ENCODE results near the gene MS4A10. TPM values are rescaled to one million over a fixed set of nuclear protein-coding genes. Genes with fewer than 3 reads are reported as not detected.

Gene MS4A10
- total RNA-seq, 1 experiment from 2014 or later: not detected

DNA sequence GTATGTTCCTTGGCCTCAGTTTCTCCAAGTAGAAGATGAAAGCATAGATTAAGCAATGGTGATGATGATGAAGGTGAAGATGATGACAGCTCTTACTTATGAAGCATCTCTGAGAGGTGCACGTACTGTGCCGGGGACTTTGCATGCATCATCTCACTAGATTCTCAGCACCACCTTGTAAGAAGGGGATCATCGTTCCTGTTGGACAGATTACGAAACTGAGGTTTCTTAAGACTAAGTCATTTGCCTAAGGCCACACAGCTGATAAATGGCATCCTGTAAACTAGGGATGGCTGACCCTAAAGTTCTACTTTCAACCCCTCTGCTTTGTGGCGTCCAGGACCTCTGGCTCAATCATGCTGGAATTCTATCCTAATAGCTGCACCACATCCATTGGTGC is 19.8 kb upstream of the MS4A10 start:
- DNase-seq (ENCODE audit: low spot score): no peak

DNA sequence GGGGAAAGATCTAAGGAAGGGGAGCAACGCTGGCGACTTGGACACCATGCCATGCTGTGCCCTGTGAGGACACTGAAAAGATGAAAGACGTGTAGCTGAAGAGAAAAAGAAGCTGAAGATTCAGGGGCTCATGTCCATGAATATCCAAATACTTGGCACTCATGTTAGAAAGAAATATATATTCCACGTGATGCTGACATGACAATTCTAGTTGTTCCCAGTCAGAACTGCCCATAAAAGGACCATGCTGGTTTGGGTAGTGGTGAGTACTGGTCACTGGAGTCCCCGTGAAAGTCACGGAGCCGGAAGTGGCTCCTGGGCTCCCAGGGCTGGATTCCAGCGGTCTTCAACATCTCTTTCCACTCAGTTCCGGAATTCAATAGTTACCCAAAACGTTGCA is 18.6 kb upstream of the MS4A10 start:
- DNase-seq (ENCODE audit: low spot score): no peak

DNA sequence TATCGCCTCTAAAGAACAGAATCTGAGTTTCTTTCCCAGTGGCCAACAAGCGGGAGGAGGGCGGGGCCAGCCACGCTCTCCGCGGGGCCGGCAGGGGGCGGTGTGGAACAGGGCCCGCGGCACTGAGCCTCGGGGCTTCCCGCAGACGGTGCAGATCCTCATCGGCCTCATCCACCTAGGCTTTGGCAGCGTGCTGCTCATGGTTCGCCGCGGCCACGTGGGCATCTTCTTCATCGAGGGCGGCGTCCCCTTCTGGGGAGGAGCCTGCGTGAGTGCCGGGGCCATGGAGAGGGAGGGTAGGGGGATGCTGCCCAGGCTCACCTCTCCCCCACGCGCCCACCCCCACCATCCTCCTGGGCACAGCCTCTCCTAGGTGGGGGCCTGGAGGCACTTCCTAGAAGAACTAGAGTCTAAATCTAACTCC is 17.7 kb upstream of the MS4A10 start:
- no peak for DNase-seq (ENCODE audit: low spot score)

DNA sequence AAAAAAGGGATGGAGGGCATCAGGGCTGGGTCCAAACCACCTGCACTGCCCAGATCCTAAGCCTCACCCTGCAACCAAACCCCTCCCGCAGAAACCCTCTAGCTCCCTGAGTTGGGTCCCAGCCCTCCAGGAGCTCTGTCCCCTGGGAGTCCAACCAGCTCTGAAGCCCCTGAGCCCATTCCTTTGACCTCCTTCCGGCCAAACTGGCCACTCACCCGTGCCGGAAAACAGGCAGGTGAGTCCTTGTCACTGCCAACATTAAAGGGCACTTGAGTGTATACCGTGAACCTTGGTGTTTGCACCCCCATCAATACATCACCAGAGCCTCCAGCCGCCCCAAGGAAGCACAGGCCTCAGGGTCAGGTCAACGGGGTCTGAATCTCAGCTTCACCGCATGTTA is 16.9 kb upstream of the MS4A10 start:
- no peak for DNase-seq (ENCODE audit: low spot score)

DNA sequence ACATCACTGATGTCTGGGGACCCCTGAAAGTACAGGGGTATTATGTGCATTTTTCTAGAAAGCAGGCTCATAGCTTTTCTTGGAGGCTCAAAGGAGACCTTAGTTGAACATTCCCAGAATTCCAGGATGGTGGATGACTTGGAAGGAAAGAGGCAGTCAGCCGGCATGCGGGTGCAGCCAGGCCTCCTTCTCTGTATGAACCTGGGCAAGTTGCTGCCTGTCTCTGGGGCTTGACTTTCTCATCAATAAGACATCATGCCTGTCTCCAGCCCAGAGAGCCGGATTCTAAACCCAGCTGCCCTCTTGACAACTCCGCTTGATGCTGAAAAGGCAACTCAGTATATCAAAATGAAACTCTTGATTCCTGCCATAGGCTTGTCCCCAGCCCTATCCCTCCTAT is 15.9 kb upstream of the MS4A10 start:
- DNase-seq (ENCODE audit: low spot score): no peak

DNA sequence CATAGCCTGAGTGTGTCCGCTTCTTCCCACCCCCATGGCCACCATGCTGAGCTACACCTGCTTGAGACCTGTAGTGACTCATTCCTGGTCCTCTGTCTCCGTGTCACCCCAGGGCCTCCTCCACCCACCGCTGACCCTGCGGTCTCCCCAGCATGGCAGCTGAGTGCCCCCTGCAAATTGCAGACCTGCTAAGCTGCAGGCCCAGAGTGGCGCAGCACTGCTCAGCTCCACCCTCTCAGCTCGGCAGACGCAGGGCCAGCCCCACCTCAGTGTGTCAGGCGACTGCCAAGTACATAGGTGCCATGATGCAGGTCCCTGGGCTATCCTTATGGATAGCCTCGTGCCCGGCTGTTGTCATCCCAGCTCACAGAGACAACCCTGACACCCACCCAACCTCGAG is 15.3 kb upstream of the MS4A10 start:
- no peak for DNase-seq (ENCODE audit: low spot score)

DNA sequence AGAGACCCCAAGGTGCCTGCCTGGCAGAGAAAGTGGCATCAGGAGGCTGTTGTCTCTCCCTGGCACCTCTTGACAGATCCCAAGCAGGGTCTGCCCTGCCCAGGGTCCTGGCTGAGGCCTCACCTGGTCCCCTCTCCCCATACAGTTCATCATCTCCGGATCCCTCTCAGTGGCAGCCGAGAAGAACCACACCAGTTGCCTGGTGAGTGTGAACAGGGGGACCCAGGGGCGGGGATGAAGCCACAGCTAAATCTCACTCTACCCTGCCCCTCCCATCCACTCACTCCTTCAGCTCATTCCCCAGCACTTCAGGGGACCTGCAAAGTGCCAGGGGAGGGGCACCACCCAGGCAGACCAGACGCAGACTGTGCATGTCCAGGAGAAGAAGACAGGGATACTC is 14.0 kb upstream of the MS4A10 start:
- no peak for DNase-seq (ENCODE audit: low spot score)

DNA sequence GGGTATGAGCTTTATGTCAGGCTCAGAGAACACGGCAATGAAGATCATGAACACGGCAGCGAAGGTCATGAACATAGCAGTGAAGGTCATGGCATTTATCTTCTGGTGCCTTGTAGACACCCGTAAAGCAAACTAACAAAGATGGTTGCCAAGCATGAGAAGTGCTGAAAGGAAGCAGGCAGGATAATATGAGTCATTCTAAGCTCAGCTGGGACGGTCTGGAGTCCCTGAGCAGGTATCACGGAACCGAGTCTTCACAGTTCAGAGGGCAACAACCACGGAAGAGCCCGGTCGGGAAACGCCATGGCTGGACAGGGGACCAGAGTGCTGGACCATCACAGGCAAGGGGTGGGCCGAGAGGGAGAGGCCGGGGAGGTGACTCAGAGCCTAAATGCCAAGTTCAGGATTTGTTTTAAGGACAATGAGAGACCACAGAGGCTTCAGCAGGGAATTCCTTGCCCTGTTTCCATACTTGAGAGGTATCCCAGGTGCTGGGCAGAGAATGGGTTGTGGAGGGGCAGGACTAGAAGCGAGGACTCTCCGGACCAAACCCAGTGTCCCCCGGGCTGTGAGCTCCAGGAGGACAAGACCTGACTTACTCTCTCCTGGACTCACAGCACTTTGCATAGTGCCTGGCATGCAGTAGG is 13.1 kb upstream of the MS4A10 start:
- DNase-seq (ENCODE audit: low spot score): no peak

DNA sequence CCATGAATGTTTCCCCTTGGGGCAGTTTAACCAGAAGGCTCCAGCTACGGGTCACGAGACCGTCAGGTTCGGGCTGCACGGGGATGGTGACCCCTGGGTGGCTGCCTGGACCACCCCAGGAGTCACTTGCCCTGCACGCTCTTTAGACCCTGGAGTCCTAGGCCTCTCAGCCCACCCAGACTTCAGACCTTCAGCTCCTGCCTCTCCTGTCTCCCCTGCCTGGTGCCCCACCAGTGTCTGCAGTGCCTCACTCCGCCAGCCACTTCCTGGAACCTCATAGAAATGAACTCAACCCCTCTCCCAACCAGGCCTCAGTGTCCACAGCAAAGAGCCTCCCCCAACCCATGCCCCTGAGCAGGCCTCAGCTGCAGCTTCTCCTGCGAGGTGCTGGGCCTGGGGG is 12.5 kb upstream of the MS4A10 start:
- DNase-seq (ENCODE audit: low spot score): no peak

DNA sequence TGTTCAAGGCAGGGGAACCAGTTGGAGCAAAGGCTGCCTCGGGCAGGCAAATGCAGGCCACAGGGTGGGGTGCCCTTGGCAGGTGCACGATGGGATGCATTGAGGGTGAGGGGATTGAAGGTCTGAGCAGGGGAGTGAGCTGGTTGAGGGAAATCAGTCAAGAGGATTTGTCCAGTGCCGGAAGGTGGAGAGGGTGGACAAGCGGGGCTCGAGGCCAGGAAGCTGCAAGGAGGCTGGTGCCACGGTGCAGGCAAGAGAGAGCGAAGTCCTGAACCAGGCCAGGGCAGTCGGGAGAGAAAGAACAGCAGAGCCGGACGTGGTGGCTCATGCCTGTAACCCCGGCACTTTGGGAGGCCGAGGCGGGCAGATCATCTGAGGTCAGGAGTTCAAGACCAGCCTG is 10.4 kb upstream of the MS4A10 start:
- no peak for DNase-seq (ENCODE audit: low spot score)

DNA sequence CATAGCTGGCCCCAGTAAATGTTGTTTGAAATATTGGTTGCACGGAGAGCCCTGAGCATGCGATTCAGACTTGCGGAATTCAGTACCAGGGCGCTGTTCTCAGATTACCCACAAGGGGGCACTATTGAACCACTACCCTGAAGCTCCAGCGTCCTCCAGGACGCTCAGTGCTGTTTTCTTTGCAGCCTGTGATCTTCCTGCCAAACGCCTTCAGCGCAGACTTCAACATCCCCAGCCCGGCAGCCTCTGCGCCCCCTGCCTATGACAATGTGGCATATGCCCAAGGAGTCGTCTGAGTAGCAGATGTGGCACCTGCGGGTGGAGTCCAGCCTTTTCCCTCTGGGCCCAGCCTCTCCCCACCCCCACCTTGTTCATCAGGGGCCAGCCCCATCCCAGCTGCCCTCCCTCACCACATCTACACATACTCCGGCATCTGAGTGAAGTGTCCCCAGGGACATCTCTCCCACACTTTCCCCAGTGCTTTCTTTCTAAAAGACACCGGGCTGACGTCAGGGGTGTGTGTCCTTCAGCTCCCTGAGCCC is 9.6 kb upstream of the MS4A10 start:
- peak; percentile 93 for DNase-seq (ENCODE audit: low spot score)

DNA sequence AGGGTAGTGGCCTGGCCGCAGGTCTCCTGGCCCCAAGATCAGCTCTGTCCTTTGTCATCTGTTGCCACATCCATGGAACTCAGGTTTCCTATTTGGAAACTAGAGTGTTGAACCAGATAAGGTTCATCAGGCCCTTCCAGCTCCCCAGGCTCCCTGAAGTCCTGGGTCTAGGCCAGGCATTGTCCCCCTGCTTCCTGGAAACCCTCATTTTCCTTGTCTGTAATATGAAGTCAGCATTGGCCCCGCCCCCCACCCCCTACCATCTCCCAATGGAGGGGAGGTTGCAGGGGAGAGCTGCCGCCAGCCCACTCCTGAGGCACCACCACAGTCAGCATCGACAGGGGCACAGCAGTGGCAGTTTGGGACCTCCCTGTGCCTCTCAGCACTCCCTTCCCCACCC is 9.0 kb upstream of the MS4A10 start:
- no peak for DNase-seq (ENCODE audit: low spot score)

DNA sequence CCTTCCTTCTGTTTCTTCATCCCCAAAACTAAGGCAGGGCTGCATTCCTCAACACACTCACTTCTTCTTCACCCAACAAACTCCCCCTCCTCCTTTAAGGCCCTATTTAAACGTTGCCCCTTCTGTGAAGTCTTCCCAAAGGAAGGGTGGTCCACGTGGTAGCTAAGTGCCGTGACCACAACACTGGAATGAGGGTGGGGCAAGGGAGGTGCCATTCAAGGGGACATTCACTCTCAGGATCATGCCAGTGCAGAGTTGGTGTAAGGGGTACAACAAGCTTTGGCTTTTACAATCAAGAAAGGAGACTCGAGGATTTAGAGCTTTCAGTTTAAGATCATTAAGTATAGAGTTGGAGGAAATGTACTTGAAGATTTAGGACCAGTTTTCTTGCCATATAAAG is 8.0 kb upstream of the MS4A10 start:
- DNase-seq (ENCODE audit: low spot score): no peak

DNA sequence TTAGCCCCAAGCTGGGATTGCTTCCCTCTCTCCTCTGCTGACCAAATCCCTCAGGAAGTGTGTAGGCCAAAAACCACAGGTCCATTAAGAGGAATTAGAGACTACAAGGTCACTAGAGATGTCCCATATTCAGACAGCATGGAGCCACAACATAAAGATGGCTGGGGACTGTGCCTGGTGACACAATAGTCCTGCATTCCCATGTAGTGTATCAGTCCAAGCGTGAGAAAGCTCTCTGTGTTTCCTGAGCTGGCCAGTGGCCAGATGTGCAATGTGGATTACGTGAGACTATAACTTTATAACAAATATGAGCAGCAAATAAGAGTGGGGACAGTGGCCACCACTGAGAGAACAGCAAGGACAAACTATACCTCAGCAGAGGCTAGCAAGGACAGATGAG is 7.6 kb upstream of the MS4A10 start:
- DNase-seq (ENCODE audit: low spot score): peak; percentile 79

DNA sequence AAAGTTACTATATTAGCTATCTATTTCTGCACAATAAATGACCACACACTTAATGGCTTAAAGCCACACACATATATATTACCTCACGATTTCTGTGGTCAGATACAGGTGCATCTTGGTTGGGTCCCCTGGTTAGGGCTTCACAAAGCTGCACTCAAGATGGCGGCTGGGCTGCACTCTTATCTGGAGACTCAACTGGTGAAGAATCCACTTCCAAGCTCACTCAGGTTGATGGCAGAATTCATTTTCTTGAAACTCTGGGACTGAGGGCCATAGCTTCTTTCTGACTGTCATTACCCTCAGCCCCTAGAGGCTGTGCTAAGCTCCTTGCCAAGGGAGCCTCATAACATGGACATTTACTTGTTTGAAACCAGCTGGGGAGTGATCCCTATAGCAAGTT is 5.1 kb upstream of the MS4A10 start:
- DNase-seq (ENCODE audit: low spot score): no peak

DNA sequence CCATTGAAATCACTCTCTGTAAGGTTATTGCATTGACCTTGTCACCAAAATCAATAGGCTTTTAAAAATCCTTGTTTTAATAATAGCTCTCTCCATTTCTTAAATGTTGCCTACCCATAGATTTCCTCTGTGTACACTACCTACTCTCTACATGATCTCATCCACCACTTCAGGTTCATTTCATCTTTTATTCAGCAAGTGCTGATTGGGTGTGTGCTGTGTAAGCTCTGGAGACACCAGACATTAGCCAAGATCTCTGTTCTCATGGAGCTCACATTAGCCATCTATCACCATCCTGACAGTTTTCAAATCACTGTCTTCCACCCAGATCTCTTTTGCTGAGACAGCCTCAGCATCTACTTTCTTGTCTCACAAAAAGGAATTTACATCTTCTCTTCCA is 4.4 kb upstream of the MS4A10 start:
- DNase-seq (ENCODE audit: low spot score): no peak

DNA sequence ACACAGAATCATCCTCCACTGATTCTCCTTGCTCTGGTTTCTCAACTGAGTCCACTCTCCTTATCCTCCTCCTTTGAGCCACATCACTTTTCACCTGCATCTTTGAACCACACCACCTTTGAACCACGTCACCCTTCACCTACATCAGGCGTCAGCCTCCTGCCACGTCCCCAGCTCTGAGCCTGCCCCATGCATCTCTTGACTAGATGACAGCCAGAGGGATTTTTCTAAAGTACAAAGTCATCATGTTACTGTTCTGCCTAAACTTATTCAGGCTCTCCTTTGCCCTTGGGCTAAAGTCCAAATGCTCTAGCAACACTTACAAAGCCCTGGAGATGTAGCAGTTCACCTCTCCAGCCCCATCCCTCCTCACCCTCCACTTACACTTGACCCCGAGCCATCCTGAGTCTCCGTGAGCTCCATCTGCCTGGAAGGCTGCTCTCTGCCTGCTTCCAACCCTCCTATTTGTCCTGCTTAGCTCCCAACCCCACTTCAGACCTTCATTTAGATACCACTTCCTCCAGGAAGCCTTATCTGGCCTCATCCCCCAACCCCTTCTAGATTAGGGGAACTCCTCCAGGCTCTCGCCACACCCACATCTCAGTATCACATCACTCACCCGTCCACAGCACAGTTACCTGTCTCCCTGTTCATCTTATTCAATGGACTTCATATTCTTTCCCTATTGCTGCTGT is 3.7 kb upstream of the MS4A10 start:
- no peak for DNase-seq (ENCODE audit: low spot score)

DNA sequence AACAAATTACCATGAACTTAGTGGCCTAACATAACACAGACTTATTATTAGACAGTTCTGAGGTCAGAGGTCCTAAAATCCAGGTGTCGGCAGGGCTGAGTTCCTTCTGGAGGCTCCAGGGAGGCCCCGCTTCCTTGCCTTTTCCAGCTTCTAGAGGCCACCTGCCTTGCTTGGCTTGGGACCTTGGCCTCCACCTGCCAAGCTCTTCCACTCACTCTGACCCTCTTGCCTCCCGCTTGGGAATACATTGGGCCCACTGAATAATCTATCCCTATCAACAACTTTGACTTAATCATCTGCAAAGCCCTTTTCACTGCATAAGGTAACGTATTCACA is 3.2 kb upstream of the MS4A10 start:
- no peak for DNase-seq (ENCODE audit: low spot score)

DNA sequence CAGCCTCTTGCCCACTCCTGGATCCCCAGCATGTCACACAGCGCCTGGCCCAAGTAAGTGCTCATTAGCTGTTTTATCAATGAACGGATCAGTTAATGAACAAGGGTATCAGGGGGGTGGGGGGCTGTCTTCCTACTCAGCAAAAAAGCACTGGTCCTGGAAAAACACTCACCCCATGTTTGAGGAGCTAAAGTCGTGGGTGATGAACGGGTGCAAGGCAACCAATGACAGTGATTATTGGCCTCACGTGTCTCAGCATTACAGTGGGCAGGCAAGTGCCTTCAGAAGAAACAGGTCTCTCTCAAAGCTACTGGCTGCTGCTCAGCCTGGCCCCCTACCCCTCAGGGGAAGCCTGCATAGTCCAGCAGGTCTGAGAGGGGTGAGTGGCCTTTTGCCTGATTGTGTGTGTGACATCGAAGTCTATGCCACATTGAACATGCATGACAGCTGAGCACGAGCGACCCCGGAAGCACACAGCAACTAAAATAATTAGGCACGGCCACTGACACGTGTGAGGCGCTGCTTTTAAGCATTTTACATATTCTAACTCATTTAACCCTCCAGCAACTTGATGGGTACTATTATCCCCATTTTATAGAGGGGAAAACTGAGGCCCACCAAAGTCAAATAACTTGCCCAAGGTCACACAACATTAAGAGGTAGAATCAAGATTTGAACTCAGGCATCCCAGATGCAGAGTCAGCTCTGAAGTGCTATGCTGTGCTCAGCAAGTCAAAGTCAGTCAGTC is 2.6 kb upstream of the MS4A10 start:
- DNase-seq (ENCODE audit: low spot score): no peak

DNA sequence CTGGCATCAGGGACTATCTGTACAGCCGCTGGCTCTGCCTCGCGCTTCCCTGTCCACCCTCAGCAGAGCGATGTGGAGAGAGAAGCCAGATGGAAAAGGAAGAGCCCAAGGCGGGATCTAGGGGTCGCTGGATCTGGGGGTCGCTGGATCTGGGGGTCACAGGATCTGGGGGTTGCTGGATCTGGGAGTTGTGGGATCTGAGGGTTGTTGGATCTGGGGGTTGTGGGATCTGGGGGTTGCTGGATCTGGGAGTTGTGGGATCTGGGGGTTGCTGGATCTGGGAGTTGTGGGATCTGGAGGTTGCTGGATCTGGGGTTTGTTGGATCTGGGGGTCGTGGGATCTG is 2.0 kb upstream of the MS4A10 start:
- DNase-seq (ENCODE audit: low spot score): no peak

DNA sequence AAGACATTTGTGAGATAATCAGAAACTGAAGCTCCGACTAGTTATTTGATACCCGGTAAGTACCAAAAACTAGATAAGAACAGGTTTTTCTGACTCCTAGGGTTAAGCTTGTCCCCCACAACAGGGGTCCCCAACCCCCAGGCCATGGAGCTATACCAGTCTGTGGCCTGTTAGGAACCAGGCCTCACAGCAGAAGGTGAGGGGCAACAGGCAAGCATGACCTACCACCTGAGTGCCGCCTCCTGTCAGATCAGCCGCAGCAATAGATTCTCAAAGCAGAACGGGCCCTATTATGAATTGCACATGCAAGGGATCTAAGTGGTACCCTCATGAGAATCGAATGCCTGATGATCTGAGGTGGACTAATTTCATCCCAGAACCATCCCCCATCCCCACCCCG is 1.2 kb upstream of the MS4A10 start:
- no peak for DNase-seq (ENCODE audit: low spot score)

DNA sequence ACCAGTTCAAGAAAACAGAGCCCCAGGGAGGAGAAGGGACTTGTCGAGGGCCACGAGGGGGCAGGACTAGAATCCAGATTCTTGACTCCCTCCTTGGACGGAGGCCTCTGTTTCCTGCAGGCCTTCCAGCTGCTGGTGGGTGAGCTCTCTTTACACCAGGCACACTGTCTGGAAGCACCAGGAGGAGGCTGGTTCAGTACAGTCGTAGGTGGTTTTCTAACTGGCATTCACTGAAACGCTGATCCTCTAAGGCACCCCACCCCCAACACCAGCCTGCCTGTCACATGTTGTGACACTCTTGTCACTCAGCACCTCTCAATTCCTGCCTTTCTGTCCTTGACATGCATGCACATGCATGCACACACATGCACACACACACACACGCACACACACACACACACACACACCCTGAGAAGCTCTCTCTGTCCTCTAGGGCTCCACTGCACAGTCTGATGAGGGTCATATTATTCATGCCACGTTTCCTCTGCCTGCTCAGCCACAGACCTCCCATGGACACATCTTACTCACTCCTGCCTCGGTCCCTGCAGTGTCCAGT is 751 bp downstream of the MS4A10 start:
- DNase-seq (ENCODE audit: low spot score): no peak
